Measurements from ENCODE around the gene CAMSAP2.
"Not testable (repeated sequence)": the region's sequence is repeated elsewhere in the genome, so short reads cannot be mapped to it uniquely, and the experiment has no call there.

The CAMSAP2 gene

DNA sequence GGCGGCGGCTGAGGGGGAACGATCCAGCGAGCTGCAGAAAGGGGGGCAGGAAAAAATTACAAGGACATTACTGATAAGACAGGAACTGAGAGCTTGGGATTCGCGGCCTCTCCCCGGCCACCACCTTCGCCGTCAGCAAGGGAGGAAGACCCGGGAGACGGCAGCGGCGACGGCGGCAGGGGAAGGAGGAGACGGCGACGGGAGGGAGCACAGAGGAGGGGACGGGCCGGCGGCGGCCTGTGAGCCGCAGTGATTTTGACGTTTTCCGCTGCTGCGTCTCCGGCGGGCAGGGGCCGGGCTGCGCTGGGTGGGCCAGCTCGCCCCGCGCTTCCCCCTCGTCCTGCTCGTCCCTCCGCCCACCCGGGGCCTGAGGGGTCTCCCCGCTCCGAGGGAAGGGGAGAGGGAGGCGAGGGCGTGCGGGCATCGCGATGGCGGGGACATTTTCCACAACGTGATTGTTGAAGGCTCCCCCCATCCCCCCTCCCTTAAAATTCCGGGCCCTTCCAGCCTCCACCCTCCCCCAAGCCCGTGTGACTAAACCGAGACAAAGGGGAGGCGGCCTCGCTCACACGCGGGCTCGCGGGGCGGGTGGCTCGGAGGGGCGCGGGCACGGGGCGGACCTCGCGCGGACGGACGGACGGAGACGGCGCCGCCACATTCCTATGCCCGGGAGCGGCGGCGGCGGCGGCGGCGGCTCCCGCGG, 407 bp downstream of the CAMSAP2 start:
- no peak for DNase-seq

DNA sequence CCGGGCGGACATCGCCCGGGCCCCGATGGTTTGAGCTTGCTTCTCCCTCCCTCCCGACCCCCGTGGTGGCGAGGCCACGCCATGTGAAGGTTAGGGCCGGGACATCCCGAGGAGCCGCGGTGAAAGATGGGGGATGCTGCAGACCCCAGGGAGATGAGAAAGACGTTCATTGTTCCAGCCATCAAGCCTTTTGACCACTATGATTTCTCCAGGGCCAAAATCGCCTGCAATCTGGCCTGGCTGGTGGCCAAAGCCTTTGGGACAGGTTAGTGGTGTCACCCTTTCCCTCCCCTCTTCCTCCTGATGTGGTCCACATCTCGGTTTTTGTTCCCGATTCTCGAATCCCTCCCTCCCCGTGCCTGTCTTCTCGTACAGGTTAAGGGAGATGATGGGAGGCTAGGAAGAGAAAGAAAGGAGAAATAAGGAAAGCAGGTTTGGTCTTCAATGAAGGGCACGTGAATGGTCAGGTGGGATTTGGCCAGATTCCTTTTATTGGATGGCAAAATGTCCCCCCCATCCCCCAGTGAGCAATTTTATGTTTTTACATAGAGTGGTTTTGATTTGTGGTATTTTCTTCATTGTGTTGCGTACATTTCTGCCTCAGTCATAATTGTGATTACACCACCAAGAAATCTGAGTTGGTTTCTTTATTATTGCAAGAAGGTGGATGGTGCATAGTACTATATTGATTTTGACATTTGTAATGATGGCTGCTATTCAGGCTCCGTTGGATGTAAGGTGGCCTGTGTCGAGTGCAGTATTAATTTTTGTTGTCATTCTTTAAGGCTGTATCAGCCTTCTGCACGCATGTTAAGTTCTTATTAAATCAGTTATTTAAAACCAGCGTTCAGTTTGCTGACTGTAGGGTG, 1.2 kb downstream of the CAMSAP2 start:
- no peak for DNase-seq

- no peak for DNase-seq
Observed at GRCh38 chr1:200740571-200741208, 2.0 kb downstream of the CAMSAP2 start.

- DNase-seq = no peak
Observed at GRCh38 chr1:200741551-200742207, 3.0 kb downstream of the CAMSAP2 start.

DNA sequence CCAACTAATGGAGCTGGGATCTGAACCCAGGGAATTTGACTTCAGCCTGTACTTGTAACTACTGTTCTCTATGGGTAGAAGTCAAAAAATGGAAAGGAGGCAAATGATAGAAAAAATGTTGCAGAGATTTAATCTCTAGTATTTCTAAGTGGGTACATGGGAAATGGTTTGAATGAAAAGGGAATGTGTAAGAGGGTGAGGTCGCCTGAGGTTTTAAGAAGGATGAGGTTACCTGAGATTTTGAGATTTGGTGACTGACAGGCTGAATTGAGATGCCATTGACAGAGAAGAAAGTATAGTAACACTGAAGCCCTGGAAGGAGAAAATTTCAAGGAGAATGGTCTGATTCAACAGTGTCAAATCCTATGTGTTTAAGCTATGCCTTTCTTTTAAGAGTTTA, 5.5 kb downstream of the CAMSAP2 start:
- DNase-seq = no peak

DNA sequence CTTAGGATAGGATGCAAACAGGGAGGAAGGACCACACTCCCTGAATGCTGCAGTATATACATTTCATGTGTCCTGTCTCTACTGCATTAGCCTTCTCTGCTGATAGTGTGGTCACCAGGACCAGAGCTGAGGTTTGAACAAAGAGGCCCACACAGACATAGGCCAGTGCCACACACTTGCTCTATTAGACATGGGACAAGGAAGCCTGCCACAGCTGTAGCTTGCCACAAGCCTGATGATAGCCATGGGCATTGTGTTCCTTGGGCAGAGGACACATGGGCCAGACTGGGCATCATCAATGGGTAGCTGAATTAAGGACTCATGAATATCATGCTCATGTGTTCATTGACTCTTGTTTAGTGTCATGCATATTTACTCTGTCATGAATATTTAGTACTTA, 10.4 kb downstream of the CAMSAP2 start:
- no peak for DNase-seq

DNA sequence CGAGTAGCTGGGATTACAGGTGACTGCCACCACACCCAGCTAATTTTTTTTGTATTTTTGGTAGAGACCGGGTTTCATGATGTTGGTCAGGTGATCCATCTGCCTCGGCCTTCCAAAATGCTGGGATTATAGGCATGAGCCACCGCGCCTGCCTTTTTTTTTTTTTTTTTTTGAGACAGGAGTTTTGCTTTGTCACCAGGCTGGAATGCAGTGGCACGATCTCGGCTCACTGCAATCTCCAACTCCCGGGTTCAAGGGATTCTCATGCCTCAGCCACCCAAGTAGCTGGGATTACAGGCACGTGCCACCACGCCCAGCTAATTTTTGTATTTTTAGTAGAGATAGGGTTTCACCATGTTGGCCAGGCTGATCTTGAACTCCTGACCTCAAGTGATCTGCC, 12.1 kb downstream of the CAMSAP2 start:
- DNase-seq = not testable (repeated sequence)

- DNase-seq = no peak
Observed at GRCh38 chr1:200751717-200752116, 13.0 kb downstream of the CAMSAP2 start.

GRCh38 chr1:200753650-200754198, 15.0 kb downstream of the CAMSAP2 start:
- no peak for DNase-seq

DNA sequence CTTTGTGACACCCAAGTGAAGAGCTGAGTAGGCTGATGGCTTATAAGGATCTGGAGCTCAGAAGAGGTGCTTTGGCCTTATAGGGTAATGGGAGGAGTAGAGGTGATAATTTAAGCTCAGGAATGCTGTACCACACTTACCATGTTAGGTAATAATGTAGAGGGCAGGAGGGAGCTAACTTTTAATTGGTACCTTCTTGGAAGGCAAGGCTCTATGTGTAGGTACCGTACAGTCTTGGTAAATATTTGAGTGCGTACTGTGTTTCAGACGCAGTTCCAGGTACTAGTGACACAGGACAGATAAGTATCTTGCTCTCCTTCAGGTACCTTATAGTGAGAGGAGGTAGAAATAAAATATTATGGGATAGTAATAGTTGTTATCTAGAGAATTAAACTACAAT, 16.8 kb downstream of the CAMSAP2 start:
- no peak for DNase-seq

DNA sequence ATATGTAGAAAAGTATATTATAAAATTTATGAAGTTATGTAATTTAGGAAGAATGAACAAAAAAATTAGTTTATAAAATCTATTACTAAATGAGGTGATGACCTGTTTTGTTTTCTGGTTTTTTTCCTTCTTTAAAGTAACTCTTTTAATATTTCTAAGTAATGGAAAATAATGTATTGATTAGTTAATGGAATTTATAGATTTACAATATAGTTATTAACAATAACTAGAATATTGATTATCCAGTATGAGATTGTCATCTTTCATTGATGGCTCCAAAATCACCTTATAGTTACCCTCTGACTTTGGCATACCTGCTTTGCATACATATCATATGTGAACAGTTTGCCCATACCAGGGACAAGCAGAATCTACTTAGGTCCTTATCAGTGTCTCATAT, 23.4 kb downstream of the CAMSAP2 start:
- no peak for DNase-seq

DNA sequence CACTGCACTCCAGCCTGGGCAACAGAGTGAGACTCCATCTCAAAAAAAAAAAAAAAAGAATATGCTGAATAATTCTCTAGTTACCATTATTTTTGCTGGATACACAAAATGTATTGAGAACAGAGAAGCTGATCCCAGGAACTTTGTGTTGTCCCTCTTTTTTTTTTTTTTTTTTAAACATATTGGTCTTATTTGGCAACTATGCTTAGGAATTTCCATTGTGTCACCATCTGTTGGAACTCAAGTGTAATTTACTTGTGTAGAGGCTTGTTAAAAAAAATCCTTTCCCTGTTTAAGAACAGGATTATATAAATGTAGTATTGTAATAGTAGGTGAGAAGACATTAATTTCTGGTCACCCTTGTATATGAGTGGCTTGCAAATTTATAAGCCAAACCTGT, 28.6 kb downstream of the CAMSAP2 start:
- no peak for DNase-seq

DNA sequence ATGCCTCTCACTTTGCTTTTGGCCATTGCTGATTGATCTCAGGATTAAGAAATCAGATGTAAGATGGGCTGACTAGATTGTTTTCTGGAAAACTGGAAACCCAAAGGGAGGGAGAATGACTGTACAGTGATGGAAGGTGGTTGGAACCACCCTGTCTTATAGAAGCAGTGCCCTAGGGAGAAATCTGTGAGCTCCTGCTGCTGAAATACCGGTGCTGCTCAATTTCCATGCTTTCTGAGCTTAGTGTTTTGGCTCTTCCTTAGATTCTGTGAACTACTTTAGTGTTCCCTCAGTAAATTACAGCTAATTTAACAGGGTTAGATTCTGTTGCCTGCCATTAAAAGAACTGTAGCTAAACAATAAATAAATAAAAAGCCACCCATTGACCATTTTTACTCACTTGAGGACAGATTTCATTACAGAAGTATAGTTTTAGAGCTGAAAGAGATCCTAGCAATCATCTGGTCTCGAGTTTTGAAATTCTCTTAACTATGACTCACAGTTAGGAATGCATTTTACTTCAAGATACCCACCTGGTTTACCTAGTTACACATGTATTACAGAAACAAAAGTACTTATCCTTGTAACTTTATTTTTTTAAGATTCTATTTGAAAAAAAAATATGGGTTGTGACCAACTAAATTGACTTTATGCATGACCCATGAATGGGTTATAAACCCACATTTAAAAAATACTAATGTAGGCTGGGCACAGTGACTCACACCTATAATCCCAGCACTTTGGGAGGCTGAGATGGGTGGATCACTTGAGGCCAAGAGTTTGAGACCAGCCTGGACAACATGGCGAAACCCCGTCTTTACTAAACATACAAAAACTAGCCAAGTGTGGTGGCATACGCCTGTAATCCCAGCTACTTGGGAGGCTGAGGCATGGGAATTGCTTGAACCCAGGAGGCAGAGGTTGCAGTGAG, 33.2 kb downstream of the CAMSAP2 start:
- DNase-seq = no peak

GRCh38 chr1:200774311-200774710, 35.6 kb downstream of the CAMSAP2 start:
- DNase-seq = no peak

GRCh38 chr1:200774735-200775444, 36.2 kb downstream of the CAMSAP2 start:
- DNase-seq = no peak

DNA sequence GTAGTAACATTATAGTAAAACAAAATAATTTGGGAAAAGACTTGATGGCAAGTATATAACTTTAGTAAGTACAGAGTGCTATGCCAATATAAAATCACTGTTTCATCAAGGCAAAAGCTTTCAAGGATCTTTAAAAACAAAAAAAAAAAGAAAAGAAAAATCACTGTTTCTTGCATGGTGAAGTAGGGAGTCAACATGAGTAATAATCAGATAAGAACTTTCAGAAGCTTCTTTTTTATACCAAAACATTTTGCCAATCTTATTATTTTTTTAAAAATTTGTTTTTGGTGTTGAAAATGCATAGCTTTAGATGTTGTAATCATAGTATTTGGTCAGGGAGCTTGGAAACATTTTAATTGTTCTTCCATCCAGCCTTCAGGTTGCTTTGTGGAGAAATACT, 37.2 kb downstream of the CAMSAP2 start:
- DNase-seq = no peak

DNA sequence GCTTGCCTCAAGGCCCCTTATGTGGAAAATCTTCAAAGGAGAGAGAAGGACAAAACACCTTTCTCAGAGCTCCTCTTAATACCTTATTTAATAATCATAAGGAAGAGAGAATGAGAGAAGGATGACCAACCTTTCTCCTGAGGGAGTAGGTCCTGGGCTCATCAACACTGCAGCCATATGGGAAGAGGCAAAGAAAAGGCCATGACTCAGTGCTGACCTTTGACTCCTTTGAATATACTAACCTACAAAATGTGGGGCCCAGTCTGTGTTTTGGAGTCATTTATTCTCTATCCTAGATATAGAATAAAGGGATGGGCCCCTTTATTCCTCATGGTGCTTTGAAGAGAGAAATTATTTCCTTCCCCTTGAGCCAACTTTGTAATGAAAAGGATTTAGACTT, 38.3 kb downstream of the CAMSAP2 start:
- DNase-seq = no peak

- no peak for DNase-seq
Observed at GRCh38 chr1:200778766-200779165, 40.1 kb downstream of the CAMSAP2 start.

GRCh38 chr1:200779326-200779725, 40.6 kb downstream of the CAMSAP2 start:
- no peak for DNase-seq

- no peak for DNase-seq
Observed at GRCh38 chr1:200780545-200781369, 42.1 kb downstream of the CAMSAP2 start.
